Fibroblast of mammary gland (primary cell): ENCODE data around the gene BCAS4.

Experiments used
- DNase-seq: peaks from one replicate; pipeline ENCODE4 v3.0.0-alpha.2; 2010; ENCODE audit warnings: low read depth
- H3K4me3 ChIP-seq: 2 replicates; pipeline ENCODE4 v1.5.1; 2011; ENCODE audit warnings: low read depth, mild to moderate bottlenecking, low read length, moderate library complexity; ENCODE audit not compliant: control insufficient read depth
- CTCF ChIP-seq: conservative IDR thresholded peaks from 2 replicates; pipeline ENCODE4 v1.5.1; 2011; ENCODE audit warnings: low read depth, low read length, inconsistent platforms; ENCODE audit not compliant: control insufficient read depth, insufficient read depth

Gene BCAS4

DNA sequence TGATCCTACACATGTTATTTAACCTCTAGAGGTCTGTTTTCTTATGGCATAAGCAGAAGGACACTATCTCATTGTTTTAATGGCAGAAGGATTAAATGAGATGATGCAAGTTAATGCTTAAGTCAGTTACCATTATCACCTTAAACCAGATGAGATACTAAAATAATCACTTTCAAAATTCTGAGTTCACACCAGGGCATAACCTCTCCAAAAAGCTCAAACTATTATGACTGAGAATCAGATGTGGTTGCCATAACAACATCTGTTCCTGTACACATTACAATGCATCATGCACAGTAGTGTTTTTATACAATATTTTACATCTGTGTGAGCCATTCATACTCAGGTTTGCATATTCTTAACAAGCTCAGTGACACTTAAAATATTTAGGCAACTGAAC, 126.1 kb downstream of the BCAS4 start:
- H3K4me3 ChIP-seq: no peak overlapping the region
- no peak for TF ChIP-seq CTCF
- DNase-seq: peak; percentile 62

DNA sequence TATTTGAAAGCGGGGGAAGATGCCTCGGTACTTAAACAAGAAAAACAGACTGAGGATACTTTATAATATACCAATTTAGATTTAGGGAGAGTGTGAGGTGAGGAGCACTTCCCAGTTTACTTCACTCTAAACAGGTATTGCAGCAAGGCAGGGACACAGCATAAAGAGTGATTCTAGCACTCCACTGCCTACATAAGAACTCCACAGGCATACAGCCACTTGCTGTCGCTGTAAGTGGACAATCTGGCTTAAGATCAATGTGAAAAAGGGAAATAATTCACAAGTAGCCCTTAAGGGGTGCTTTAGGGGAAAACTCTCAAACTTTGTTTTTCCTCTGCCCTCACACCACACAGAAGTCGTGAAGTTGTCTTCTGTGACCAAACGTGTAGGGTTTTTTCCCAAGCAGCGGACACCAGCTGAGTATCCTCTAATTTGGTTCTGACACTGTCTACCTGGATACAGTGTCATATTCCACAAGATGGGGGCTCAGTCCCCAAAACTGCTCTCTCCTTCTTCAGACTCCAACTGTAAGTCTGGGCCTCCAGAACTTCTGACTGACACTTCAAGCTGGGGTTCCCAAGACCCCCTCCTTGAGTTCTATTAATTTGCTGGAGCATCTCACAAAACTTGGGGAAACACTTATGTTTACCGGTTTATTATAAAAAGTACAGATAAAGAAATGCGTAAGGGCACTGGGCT, 127.1 kb downstream of the BCAS4 start:
- no peak overlapping the region for H3K4me3 ChIP-seq
- no peak for TF ChIP-seq CTCF
- no peak for DNase-seq

GRCh38 chr20:50924261-50924920, 129.5 kb downstream of the BCAS4 start:
- TF ChIP-seq CTCF: no peak
- H3K4me3 ChIP-seq: no peak overlapping the region
- DNase-seq: no peak

- H3K4me3 ChIP-seq: no peak overlapping the region
- no peak for TF ChIP-seq CTCF
- DNase-seq: no peak
Measured at GRCh38 chr20:50926530-50926929, 131.7 kb downstream of the BCAS4 start.
